RWPE2 (cell line): ENCODE measurements around the gene LIF.

Experiments used
- ATAC-seq: fragments of 200-7000 bp; cut with Tn5 transposase; 3 replicates; pipeline ENCODE4 v1.9.1; 2021; ENCODE audit warnings: low read depth
- DNase-seq: peaks from one replicate; pipeline ENCODE4 v3.0.0-alpha.2; 2020; ENCODE audit warnings: low spot score
- H3K27ac ChIP-seq: fragments of 450-650 bp; 2 replicates; pipeline ENCODE4 v1.5.1; 2017; ENCODE audit warnings: mild to moderate bottlenecking; ENCODE audit not compliant: poor library complexity, severe bottlenecking
- H3K27me3 ChIP-seq: fragments of 250-450 bp; sonication (Bioruptor Pico); 2 replicates; pipeline ENCODE4 v1.5.1; 2021; ENCODE audit warnings: mild to moderate bottlenecking, moderate library complexity; ENCODE audit not compliant: insufficient read depth, poor library complexity, severe bottlenecking
- H3K36me3 ChIP-seq: fragments of 250-450 bp; sonication (Bioruptor Pico); 2 replicates; pipeline ENCODE4 v1.5.1; 2020; ENCODE audit warnings: low read depth, mild to moderate bottlenecking, moderate library complexity
- H3K4me1 ChIP-seq: fragments of 250-450 bp; sonication (Bioruptor Pico); 2 replicates; pipeline ENCODE4 v1.5.1; 2021; ENCODE audit warnings: mild to moderate bottlenecking, moderate library complexity; ENCODE audit not compliant: insufficient read depth, poor library complexity, severe bottlenecking
- H3K4me3 ChIP-seq: fragments of 250-450 bp; sonication (Bioruptor Pico); 2 replicates; pipeline ENCODE4 v1.5.1; 2021; ENCODE audit warnings: mild to moderate bottlenecking, moderate library complexity; ENCODE audit not compliant: severe bottlenecking
- H3K9me3 ChIP-seq: fragments of 250-450 bp; sonication (Bioruptor Pico); 2 replicates; pipeline ENCODE4 v1.5.1; 2021; ENCODE audit warnings: mild to moderate bottlenecking, moderate library complexity; ENCODE audit not compliant: severe bottlenecking
- CTCF ChIP-seq: fragments of 450-650 bp; IDR thresholded peaks from one replicate; pipeline ENCODE4 v1.5.1; 2017; ENCODE audit warnings: mild to moderate bottlenecking, moderate library complexity; ENCODE audit not compliant: poor library complexity, severe bottlenecking

LIF gene

GRCh38 chr22:30210235-30210909, 36.2 kb downstream of the LIF start:
- H3K4me3 ChIP-seq, result no peak overlapping the region
- ATAC-seq, result peak; percentile 74
- peaks cover 55% of the 10 kb centered on the region for H3K4me1 ChIP-seq
- H3K27me3 ChIP-seq, result no peaks in the 10 kb centered on the region
- DNase-seq, result peak; percentile 93
- H3K27ac ChIP-seq, result peak overlapping the region; percentile 76
- no peaks in the 10 kb centered on the region for H3K9me3 ChIP-seq
- no peaks in the 10 kb centered on the region for H3K36me3 ChIP-seq
- no peak for TF ChIP-seq CTCF

- DNase-seq, result no peak
- no peaks in the 10 kb centered on the region for H3K27me3 ChIP-seq
- H3K27ac ChIP-seq, result peak overlapping the region; percentile 76
- H3K9me3 ChIP-seq, result no peaks in the 10 kb centered on the region
- H3K4me3 ChIP-seq, result no peak overlapping the region
- no peak for TF ChIP-seq CTCF
- no peaks in the 10 kb centered on the region for H3K36me3 ChIP-seq
- ATAC-seq, result no peak
- peaks cover 56% of the 10 kb centered on the region for H3K4me1 ChIP-seq
Observed at GRCh38 chr22:30209642-30210041, 36.9 kb downstream of the LIF start.

GRCh38 chr22:30208631-30209603, 37.6 kb downstream of the LIF start:
- ATAC-seq (no peak), DNase-seq (no peak)
- Histone ChIP-seq H3K27ac (peak overlapping the region; percentile 76), H3K9me3 (no peaks in the 10 kb centered on the region), H3K4me3 (no peak overlapping the region), H3K4me1 (peaks cover 56% of the 10 kb centered on the region), H3K36me3 (no peaks in the 10 kb centered on the region), H3K27me3 (no peaks in the 10 kb centered on the region)
- TF ChIP-seq CTCF, result no peak

GRCh38 chr22:30206944-30207343, 39.6 kb downstream of the LIF start:
- H3K27ac ChIP-seq, result peak overlapping the region; percentile 62
- DNase-seq (peak; percentile 94), ATAC-seq (peak; percentile 89)
- H3K4me3 ChIP-seq, result no peak overlapping the region
- no peaks in the 10 kb centered on the region for H3K27me3 ChIP-seq
- TF ChIP-seq CTCF, result no peak
- no peaks in the 10 kb centered on the region for H3K9me3 ChIP-seq
- H3K4me1 ChIP-seq, result peaks cover 51% of the 10 kb centered on the region
- no peaks in the 10 kb centered on the region for H3K36me3 ChIP-seq
